ENCODE results near the gene TP53. TPM values are rescaled to one million over a fixed set of nuclear protein-coding genes. Genes with fewer than 3 reads are reported as not detected.

The TP53 gene
- total RNA-seq, 2 donors from 2014 or later: 12.9 to 20.1 TPM

- no peak overlapping the region for H3K27ac ChIP-seq
- TF ChIP-seq CTCF (IDR thresholded peaks at IDR 0.05): peak in 1 of 2 donors; percentile 62
- no peaks in the 10 kb centered on the region for H3K9me3 ChIP-seq
- H3K4me1 ChIP-seq: peaks cover 0 to 7% of the 10 kb centered on the region in 2 donors
- H3K27me3 ChIP-seq: no peaks in the 10 kb centered on the region
- H3K4me3 ChIP-seq: no peak overlapping the region
- no peak for DNase-seq (ENCODE audit: low spot score)
- no peaks in the 10 kb centered on the region for H3K36me3 ChIP-seq
Measured at GRCh38 chr17:7634384-7634783, 52.9 kb downstream of the TP53 start.

- Histone ChIP-seq H3K36me3 (no peaks in the 10 kb centered on the region), H3K4me1 (peaks cover 0 to 10% of the 10 kb centered on the region in 2 donors)
- TF ChIP-seq CTCF (IDR thresholded peaks at IDR 0.05): no peak
Measured at GRCh38 chr17:7633093-7633492, 54.2 kb downstream of the TP53 start.

GRCh38 chr17:7632492-7632894 lies 54.8 kb downstream of the TP53 start:
- DNase-seq (ENCODE audit: low spot score): no peak
- Histone ChIP-seq H3K4me1 (peaks cover 0 to 13% of the 10 kb centered on the region in 2 donors), H3K36me3 (no peaks in the 10 kb centered on the region), H3K27ac (no peak overlapping the region), H3K4me3 (no peak overlapping the region), H3K27me3 (no peaks in the 10 kb centered on the region), H3K9me3 (no peaks in the 10 kb centered on the region)
- TF ChIP-seq CTCF (IDR thresholded peaks at IDR 0.05): peak; percentile 36 to 66

More at GRCh38 chr17:7633093-7633492, 54.2 kb downstream of the TP53 start:
- Histone ChIP-seq H3K27me3 (no peaks in the 10 kb centered on the region), H3K27ac (no peak overlapping the region), H3K9me3 (no peaks in the 10 kb centered on the region), H3K4me3 (no peak overlapping the region)
- no peak for DNase-seq (ENCODE audit: low spot score)

GRCh38 chr17:7631398-7632380 lies 55.6 kb downstream of the TP53 start:
- Histone ChIP-seq H3K4me3 (no peak overlapping the region), H3K27ac (peak overlapping the region in 1 of 2 donors; percentile 6), H3K4me1 (peaks cover 0 to 19% of the 10 kb centered on the region in 2 donors), H3K9me3 (no peaks in the 10 kb centered on the region), H3K36me3 (no peaks in the 10 kb centered on the region), H3K27me3 (no peaks in the 10 kb centered on the region)
- TF ChIP-seq CTCF (IDR thresholded peaks at IDR 0.05): no peak
- no peak for DNase-seq (ENCODE audit: low spot score)

GRCh38 chr17:7629939-7630571 lies 57.2 kb downstream of the TP53 start, which contains the start of gene SHBG:
SHBG (plus strand) TSS chr17:7630135; CDS start chr17:7630173, 38 bp downstream.
- Histone ChIP-seq H3K27ac (no peak within 1 kb of the TSS), H3K9me3 (no peaks in the 10 kb centered on the region), H3K36me3 (no peaks in the 10 kb centered on the region), H3K4me3 (no peak within 1 kb of the TSS), H3K27me3 (no peaks in the 10 kb centered on the region), H3K4me1 (peaks cover 0 to 24% of the 10 kb centered on the region in 2 donors)
- no peak for TF ChIP-seq CTCF (IDR thresholded peaks at IDR 0.05)
- DNase-seq (ENCODE audit: low spot score): no peak
